Endothelial cell of umbilical vein (primary cell): ENCODE results near the gene KIRREL2. TPM values are rescaled to one million over a fixed set of nuclear protein-coding genes. Genes with fewer than 3 reads are reported as not detected.

Experiments
- BruUV-seq: library from RNA; stranded (reverse); fragments of 400-500 nt; replicated peaks from 2 replicates; lab custom pipeline; 2021; lab: Mats Ljungman, UMichigan
- CTCF ChIA-PET: fragments of 300-600, 350-600 bp; sonication (Branson Sonifier 250); formaldehyde crosslinking; loops from one replicate; lab custom pipeline; 2021; ENCODE audit warnings: antibody characterized with exemption, inconsistent platforms; lab: Charles Lee
- POLR2A ChIA-PET: fragments of 300-600, 350-600 bp; sonication (Branson Sonifier 250); formaldehyde crosslinking; loops from one replicate; lab custom pipeline; 2021; ENCODE audit warnings: antibody characterized with exemption, inconsistent platforms; lab: Charles Lee
- DNase-seq: peaks from one replicate; pipeline ENCODE4 v3.0.0-alpha.2; 2011; ENCODE audit warnings: low read depth, low spot score
- FAIRE-seq: peaks from 2 replicates; lab custom pipeline; 2011; peaks lifted over from hg19 to GRCh38; lab: Jason Lieb, UNC
- H2AFZ ChIP-seq: 2 replicates; pipeline ENCODE4 v1.6.0; 2012; ENCODE audit warnings: low read depth, low read length, control low read depth, inconsistent platforms
- H3K27ac ChIP-seq: 2 replicates; pipeline ENCODE4 v1.5.1; 2011; ENCODE audit warnings: low read depth, mild to moderate bottlenecking, control low read depth, low read length, moderate library complexity; ENCODE audit not compliant: insufficient read depth
- H3K27me3 ChIP-seq, 2 experiments: 2 replicates each; pipeline versions ENCODE4 v1.6.0 to v1.6.1; 2011; ENCODE audit warnings: low read length in 2 of 2, mixed read lengths in 1 of 2; ENCODE audit not compliant: control insufficient read depth in 2 of 2, insufficient read depth in 2 of 2
- H3K36me3 ChIP-seq, 2 experiments: 2 replicates in 1 of 2; 3 replicates in 1 of 2; pipeline ENCODE4 v1.5.1; 2011; ENCODE audit warnings: low read length in 2 of 2, mild to moderate bottlenecking in 1 of 2, moderate library complexity in 1 of 2; ENCODE audit not compliant: control insufficient read depth in 2 of 2, insufficient read depth in 2 of 2; ENCODE audit errors: extremely low read depth in 1 of 2
- H3K4me1 ChIP-seq: 3 replicates; pipeline ENCODE4 v1.5.1; 2011; ENCODE audit warnings: mild to moderate bottlenecking, low read length; ENCODE audit not compliant: control insufficient read depth, insufficient read depth; ENCODE audit errors: extremely low read depth
- H3K4me2 ChIP-seq: 2 replicates; pipeline ENCODE4 v1.6.1; 2011; ENCODE audit warnings: low read length, control low read depth, mixed read lengths; ENCODE audit not compliant: insufficient read depth
- H3K4me3 ChIP-seq, 3 experiments: fragments of 200-600 bp in 1 of 3; sonication (generic), shearing (Covaris generic) in 1 of 3; replicated peaks in 1 of 3; 2 replicates each; pipeline ENCODE4 v1.5.1; 2011 to 2016; ENCODE audit warnings: control low read depth in 3 of 3, low read length in 3 of 3, mild to moderate bottlenecking in 2 of 3, inconsistent platforms in 1 of 3, low read depth in 1 of 3, moderate library complexity in 1 of 3; ENCODE audit not compliant: insufficient read depth in 1 of 3
- H3K79me2 ChIP-seq: 2 replicates; pipeline ENCODE4 v1.6.0; 2012; ENCODE audit warnings: low read length, inconsistent platforms; ENCODE audit not compliant: control insufficient read depth, insufficient read depth
- H3K9ac ChIP-seq: replicated peaks from 2 replicates; pipeline ENCODE3; 2011; ENCODE audit warnings: low read length, control low read depth; ENCODE audit not compliant: insufficient read depth; ENCODE audit errors: extremely low read depth
- H3K9me1 ChIP-seq: replicated peaks from 3 replicates; pipeline ENCODE4 v1.6.0; 2011; ENCODE audit warnings: mild to moderate bottlenecking, low read length; ENCODE audit not compliant: control insufficient read depth, insufficient read depth; ENCODE audit errors: extremely low read depth
- H3K9me3 ChIP-seq: replicated peaks from 2 replicates; pipeline ENCODE4 v1.5.1; 2012; ENCODE audit warnings: low read length, inconsistent platforms; ENCODE audit not compliant: control insufficient read depth, insufficient read depth
- H4K20me1 ChIP-seq: replicated peaks from 2 replicates; pipeline ENCODE3; 2011; ENCODE audit warnings: mild to moderate bottlenecking, low read length; ENCODE audit not compliant: control insufficient read depth, insufficient read depth; ENCODE audit errors: extremely low read depth
- CTCF ChIP-seq, 2 donors: IDR thresholded peaks; 1 replicate in 1 of 2; 2 replicates in 1 of 2; pipeline ENCODE4 v1.5.1; 2011; ENCODE audit warnings: low read length in 2 of 2, mild to moderate bottlenecking in 2 of 2, moderate library complexity in 2 of 2, control low read depth in 1 of 2, inconsistent platforms in 1 of 2, low read depth in 1 of 2; ENCODE audit not compliant: insufficient read depth in 1 of 2; ENCODE audit errors: extremely low read depth in 1 of 2
- EZH2 ChIP-seq: IDR thresholded peaks from 2 replicates; pipeline ENCODE4 v1.6.1; 2012; ENCODE audit warnings: borderline replicate concordance, low read depth, mild to moderate bottlenecking, moderate library complexity, low read length, inconsistent platforms; ENCODE audit not compliant: severe bottlenecking
- FOS ChIP-seq: IDR thresholded peaks from 2 replicates; pipeline ENCODE4 v1.6.1; 2011; ENCODE audit warnings: mild to moderate bottlenecking, low read length, moderate library complexity, borderline replicate concordance; ENCODE audit not compliant: insufficient read depth
- GATA2 ChIP-seq: IDR thresholded peaks from 2 replicates; pipeline ENCODE4 v1.7.0; 2011; ENCODE audit warnings: low read depth, mild to moderate bottlenecking, moderate library complexity, mixed read lengths, low read length; ENCODE audit not compliant: insufficient read length, insufficient read depth
- JUN ChIP-seq: IDR thresholded peaks from 2 replicates; pipeline ENCODE4 v1.6.1; 2011; ENCODE audit warnings: borderline replicate concordance, low read depth; ENCODE audit not compliant: insufficient read length, insufficient read depth
- MAX ChIP-seq: IDR thresholded peaks from 2 replicates; pipeline ENCODE4 v1.6.1; 2011; ENCODE audit not compliant: insufficient read depth, insufficient read length
- MYC ChIP-seq: IDR thresholded peaks from one replicate; pipeline ENCODE4 v1.6.1; 2011; ENCODE audit warnings: mild to moderate bottlenecking, low read depth, low read length
- POLR2A ChIP-seq: IDR thresholded peaks from 2 replicates; pipeline ENCODE4 v1.6.1; 2012; ENCODE audit warnings: low read depth, mild to moderate bottlenecking, control low read depth, low read length
- POLR2AphosphoS5 ChIP-seq: IDR thresholded peaks from 2 replicates; pipeline ENCODE4 v1.6.1; 2012; ENCODE audit warnings: low read depth, mild to moderate bottlenecking, control low read depth, low read length, moderate library complexity; ENCODE audit not compliant: insufficient read depth
- dilution Hi-C: fragments of 300-500 bp; cut with MboI; formaldehyde crosslinking; loops from one replicate; pipeline ENCODE4 v1.15.0; 2019; ENCODE audit warnings: low sequenced_read_pairs; ENCODE audit not compliant: extremely low pct_ligation_motif_present
- intact Hi-C: fragments of 100-400 bp; cut with micrococcal nuclease; formaldehyde crosslinking; loops from one replicate; pipeline ENCODE4 v1.10.0; 2022
- polyA plus RNA-seq, 4 experiments: library from polyadenylated mRNA; depleted of rRNA in 3 of 4; stranded (reverse) in 3 of 4; unstranded in 1 of 4; fragments of >200 nt; gene quantifications; 2 replicates each; pipeline versions ENCODE4 v1.2.1 to v1.2.3, GENCODE V29; 2011 to 2012; ENCODE audit warnings: missing spikeins in 1 of 4
- total RNA-seq: library from RNA; stranded (reverse); gene quantifications from 2 replicates; pipeline ENCODE4 v1.2.3, GENCODE V29; 2021

The KIRREL2 gene
- total and polyA plus RNA-seq, 2 donors (not counting 3 experiments of a cell fraction or from before 2014, with no cell fraction given) = not detected

GRCh38 chr19:35894342-35894741 lies 37.6 kb downstream of the KIRREL2 start:
- CTCF ChIA-PET = interaction anchor here (0.7 to 1.1 kb wide), 3 partner anchors 11 to 20 kb away, joined by 3 read pairs; no protein-coding TSS in a partner anchor

More at GRCh38 chr19:35894342-35894741, 37.6 kb downstream of the KIRREL2 start:
- H2AFZ ChIP-seq = no peak overlapping the region
- H3K4me2 ChIP-seq = no peak overlapping the region
- intact Hi-C loops (no loop called here), dilution Hi-C loops (no loop called here)
- H3K9ac ChIP-seq = no peak overlapping the region
- no peak overlapping the region for H3K4me3 ChIP-seq
- H3K27me3 ChIP-seq = no peaks in the 10 kb centered on the region
- no peaks in the 10 kb centered on the region for H3K9me3 ChIP-seq
- DNase-seq (no peak), FAIRE-seq (no peak)
- H3K79me2 ChIP-seq = peaks cover 2% of the 10 kb centered on the region
- no peak overlapping the region for H3K27ac ChIP-seq
- peaks cover 0 to 20% of the 10 kb centered on the region in 2 experiments for H3K36me3 ChIP-seq
- no peaks in the 10 kb centered on the region for H4K20me1 ChIP-seq
- BruUV-seq = no TSS peak
- POLR2A ChIA-PET = no interaction called here
- TF ChIP-seq EZH2 = no peak
- no peak for TF ChIP-seq CTCF (IDR thresholded peaks at IDR 0.05; ENCODE audit: extremely low read depth in 1 of 2, insufficient read depth in 1 of 2, low read depth in 1 of 2, low read length in 2 of 2)
- TF ChIP-seq POLR2AphosphoS5 = no peak
- TF ChIP-seq JUN = no peak
- no peak for TF ChIP-seq MYC
- TF ChIP-seq POLR2A = no peak
- no peak for TF ChIP-seq FOS
- no peak for TF ChIP-seq GATA2
- TF ChIP-seq MAX = no peak
- peaks cover 10% of the 10 kb centered on the region for H3K4me1 ChIP-seq
- H3K9me1 ChIP-seq = no peaks in the 10 kb centered on the region
